HG03439 (cell line): ENCODE measurements around the gene PRDM2.

ENCODE experiments used
- ATAC-seq: cut with Tn5 transposase; IDR thresholded peaks from one replicate; pipeline ENCODE4 v1.9.1; 2021; ENCODE audit warnings: mild to moderate bottlenecking, moderate library complexity; ENCODE audit not compliant: unreplicated experiment

The PRDM2 gene

DNA sequence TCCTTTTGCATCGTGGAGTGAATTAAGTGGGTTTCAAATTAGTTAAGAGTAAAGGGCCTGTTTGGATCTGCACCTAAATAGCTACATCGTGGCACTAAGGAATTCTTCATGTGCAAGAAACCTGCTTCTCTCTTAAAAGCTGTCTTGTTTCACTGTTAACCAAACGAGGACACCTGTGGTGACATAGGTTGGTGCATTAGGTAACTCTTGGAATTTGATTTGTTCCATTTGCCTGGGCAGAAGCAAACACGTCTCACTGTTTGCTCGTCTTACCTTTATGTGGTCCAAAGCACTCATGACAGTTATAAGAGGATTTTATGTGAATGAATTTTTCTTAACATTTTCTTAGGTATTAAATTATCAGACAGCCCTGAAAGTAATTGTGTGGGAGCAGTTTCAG lies 60.9 kb downstream of the PRDM2 start:
- ATAC-seq = no peak

DNA sequence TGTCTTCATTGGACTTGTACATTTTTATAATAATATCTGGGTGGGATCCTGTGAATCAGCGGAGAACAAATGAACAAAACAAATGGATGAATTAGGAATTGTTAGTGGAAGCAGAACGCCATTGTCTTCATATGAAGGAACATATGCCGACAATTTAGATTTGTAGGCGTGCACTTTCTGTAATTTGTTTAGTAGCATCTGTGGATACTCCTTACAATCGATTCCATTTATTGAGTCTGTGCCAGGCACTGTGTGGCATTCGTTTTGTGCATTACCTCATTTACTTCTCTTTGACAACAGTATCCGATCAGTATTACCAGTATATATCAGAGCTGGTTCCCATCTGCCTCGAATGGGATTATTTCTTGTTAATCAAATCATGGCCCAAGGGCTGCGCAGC lies 61.9 kb downstream of the PRDM2 start:
- ATAC-seq = no peak

GRCh38 chr1:13762642-13763041 lies 62.7 kb downstream of the PRDM2 start:
- no peak for ATAC-seq

- no peak for ATAC-seq
Measured at GRCh38 chr1:13763222-13763621, 63.2 kb downstream of the PRDM2 start.

GRCh38 chr1:13763991-13764390 lies 64.0 kb downstream of the PRDM2 start:
- ATAC-seq = no peak

DNA sequence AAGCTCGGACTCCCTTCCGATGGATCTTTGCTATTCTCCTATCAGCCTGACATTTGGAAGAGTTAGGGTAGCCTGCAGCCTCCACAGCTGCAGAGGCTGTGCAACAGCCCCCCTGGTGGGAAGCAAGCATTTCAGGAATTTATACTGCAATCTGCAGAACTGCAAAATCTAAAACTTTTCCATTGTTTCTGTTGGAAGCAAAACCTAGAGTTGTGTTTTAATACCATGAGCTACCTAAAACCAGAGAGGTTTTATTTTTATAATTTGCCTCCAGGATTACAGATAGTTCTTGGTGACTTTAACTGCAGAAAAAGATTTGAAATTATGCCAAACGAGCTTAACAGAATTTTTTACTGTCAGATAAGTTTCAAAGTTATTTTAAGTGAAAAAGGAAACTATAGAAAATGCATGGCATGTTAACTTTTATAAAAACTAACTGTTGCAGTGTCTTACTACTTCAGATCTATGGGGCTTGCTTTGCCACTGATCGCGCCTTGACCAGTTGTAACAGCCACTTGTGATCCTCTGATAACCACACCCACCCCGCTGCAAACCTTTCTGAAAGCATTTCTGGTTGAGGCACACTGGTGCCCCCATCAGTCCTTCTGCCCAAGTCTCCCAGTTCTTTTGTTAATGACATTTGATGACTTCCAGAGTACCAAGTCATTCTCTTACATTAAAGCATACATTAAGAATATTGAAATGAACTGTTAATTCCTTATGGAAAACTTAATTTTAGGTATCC lies 64.8 kb downstream of the PRDM2 start:
- ATAC-seq = no peak

- no peak for ATAC-seq
Measured at GRCh38 chr1:13766592-13767564, 66.9 kb downstream of the PRDM2 start.

DNA sequence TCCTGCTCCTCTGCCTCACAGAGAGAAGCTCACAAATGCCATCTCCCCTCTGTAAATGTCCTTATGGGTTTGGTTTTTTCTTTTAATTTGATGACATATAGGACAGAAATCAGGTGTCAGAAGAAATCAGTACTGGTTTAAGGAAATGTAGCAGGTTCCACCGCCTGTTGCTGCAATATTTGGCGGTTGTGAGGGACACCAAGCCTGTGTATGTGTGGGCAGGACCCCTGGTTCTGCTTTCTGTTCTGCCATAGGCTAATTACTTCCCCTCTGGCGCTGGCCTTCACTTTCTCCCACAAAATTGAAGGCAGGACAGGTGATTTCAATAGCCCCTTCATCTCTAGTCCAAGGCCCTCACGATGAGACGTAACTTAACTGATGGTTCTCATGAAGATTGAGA lies 69.2 kb downstream of the PRDM2 start:
- ATAC-seq = no peak

GRCh38 chr1:13769830-13770229 lies 69.8 kb downstream of the PRDM2 start:
- ATAC-seq = no peak

- no peak for ATAC-seq
Measured at GRCh38 chr1:13770743-13771142, 70.8 kb downstream of the PRDM2 start.

DNA sequence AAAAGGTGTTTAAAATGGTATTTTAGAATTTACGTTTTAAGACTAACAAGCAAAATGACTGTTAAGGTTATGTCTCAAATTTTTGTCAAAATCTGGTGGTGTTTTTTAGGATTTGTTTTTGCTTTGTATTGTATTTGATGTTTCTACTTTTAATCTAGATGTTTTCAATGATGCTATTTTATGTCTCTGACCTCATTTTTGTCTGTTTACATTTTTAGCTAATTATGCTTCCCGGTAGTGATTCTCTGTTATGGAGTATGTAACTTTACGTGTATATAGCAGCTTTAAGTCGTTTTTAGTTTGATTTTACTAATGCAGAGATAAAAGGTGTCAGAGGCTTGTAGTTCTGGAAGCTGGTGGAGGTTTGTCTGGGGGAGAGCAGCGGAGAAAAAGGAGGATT lies 71.8 kb downstream of the PRDM2 start:
- ATAC-seq = no peak

GRCh38 chr1:13772271-13772670 lies 72.3 kb downstream of the PRDM2 start:
- ATAC-seq = no peak

DNA sequence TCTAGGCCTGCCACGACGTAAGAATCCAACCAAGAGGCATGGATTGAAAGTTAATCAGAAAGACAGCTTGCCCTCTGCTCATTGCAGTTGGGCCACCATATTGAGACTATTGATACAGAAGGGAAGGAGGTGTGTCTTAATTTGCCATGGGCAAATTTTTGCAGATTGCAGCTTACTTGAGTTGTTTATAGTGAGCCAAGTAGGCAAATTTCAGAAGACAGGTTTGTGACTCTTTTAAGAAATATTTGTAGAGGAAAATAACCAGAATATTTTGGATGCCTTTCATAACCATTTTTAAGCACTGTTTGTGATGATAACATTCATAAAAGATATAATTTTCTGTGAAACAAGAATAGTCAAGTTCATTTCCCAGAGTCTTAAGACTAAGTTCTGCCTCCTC lies 74.1 kb downstream of the PRDM2 start:
- ATAC-seq = no peak

DNA sequence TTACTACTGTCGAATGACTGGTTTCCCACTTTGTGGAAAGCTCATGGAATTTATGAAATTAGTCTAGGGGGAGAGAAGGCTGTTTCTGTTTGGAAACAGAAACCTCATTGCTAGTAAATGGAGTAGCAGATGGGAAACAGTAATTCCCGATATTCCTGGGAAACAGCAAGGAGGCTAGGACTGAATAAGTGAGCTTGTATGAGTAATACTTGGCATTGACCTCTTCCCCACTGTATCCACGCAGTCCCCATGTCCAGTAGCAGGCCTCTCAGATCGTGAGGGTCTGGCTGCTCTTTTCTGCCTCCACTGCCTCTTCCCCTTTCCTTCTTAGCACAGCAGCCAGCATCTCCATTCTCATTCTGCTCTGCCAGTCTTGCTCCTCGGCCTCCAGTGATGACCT lies 75.5 kb downstream of the PRDM2 start:
- ATAC-seq = no peak

DNA sequence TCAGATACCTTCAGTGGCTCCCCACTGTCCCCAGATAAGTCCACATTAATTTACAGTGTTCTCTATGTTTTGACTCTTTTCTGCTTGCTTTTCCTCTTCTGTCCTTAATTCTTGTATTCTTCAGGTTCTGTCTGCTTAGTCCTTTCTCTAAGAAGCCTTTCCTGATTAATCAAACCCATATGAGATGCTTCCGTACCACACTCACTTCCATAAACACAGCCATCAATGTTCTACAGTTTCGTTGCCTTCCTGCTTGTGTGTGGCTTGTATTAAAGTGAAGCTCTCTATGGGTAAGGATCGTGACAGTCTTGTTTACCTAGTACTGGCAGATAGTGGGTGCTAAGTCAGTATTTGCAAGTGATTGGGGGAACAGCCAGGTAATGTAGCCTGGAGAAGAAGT lies 75.9 kb downstream of the PRDM2 start:
- no peak for ATAC-seq

DNA sequence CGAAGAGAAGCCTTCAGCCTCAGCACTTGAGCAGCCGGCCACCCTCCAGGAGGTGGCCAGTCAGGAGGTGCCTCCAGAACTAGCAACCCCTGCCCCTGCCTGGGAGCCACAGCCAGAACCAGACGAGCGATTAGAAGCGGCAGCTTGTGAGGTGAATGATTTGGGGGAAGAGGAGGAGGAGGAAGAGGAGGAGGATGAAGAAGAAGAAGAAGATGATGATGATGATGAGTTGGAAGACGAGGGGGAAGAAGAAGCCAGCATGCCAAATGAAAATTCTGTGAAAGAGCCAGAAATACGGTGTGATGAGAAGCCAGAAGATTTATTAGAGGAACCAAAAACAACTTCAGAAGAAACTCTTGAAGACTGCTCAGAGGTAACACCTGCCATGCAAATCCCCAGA lies 78.4 kb downstream of the PRDM2 start:
- ATAC-seq = no peak

- no peak for ATAC-seq
Measured at GRCh38 chr1:13779930-13780329, 79.9 kb downstream of the PRDM2 start.

DNA sequence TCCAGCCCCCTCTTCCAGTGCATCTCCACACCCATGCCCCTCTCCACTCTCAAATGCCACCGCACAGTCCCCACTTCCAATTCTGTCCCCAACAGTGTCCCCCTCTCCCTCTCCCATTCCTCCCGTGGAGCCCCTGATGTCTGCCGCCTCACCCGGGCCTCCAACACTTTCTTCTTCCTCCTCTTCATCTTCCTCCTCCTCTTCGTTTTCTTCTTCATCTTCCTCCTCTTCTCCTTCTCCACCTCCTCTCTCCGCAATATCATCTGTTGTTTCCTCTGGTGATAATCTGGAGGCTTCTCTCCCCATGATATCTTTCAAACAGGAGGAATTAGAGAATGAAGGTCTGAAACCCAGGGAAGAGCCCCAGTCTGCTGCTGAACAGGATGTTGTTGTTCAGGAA lies 80.8 kb downstream of the PRDM2 start:
- ATAC-seq = no peak

DNA sequence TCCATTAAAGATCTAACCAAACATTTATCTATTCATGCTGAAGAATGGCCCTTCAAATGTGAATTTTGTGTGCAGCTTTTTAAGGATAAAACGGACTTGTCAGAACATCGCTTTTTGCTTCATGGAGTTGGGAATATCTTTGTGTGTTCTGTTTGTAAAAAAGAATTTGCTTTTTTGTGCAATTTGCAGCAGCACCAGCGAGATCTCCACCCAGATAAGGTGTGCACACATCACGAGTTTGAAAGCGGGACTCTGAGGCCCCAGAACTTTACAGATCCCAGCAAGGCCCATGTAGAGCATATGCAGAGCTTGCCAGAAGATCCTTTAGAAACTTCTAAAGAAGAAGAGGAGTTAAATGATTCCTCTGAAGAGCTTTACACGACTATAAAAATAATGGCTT lies 81.2 kb downstream of the PRDM2 start:
- ATAC-seq = no peak

- no peak for ATAC-seq
Measured at GRCh38 chr1:13781907-13782633, 82.1 kb downstream of the PRDM2 start.

DNA sequence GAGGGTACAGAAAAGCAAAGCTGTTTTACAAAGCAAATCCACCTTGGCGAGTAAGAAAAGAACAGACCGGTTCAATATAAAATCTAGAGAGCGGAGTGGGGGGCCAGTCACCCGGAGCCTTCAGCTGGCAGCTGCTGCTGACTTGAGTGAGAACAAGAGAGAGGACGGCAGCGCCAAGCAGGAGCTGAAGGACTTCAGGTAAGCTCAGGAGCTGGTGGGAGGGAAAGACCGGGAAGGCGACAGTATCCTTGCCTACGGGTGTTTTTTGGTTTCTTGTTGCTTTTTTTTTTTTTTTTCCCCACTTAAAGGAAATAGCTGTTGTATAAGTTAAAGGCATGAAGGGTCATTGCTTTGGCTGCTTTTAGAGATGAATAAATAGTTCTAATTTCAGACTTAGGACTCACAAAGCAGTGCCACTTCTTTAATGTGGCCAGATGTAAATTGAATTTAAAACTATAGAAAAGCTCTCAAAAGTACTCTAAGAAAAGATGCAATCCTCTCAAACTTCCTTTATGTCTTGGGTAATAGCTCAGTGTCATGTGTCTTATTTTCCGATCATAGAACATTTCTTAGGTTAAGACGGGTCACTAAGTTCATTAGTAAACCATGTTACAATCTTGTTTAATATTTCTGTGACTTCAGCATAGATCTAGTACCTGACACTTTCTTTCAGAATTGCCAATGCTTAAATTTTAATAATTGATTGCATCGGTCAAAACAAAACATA lies 82.8 kb downstream of the PRDM2 start:
- ATAC-seq = no peak
